Stimulated activated CD8-positive, alpha-beta memory T cell treated with anti-CD3 and anti-CD28 coated beads, Interleukin-15, amount 100 ng/mL, for 4 hours (primary cell): Measurements from ENCODE around the gene PARM1.
"Not testable (repeated sequence)": the region's sequence is repeated elsewhere in the genome, so short reads cannot be mapped to it uniquely, and the experiment has no call there.

ENCODE experiments used
- DNase-seq, 2 donors: peaks; one replicate each; pipeline ENCODE4 v3.0.0-alpha.2; 2020; ENCODE audit warnings: low read depth in 2 of 2

Gene PARM1

GRCh38 chr4:74983253-74983635 lies 50.3 kb downstream of the PARM1 start:
- DNase-seq: no peak

- no peak for DNase-seq
Measured at GRCh38 chr4:74990276-74990875, 57.5 kb downstream of the PARM1 start.

GRCh38 chr4:74994436-74994835 lies 61.5 kb downstream of the PARM1 start:
- not testable (repeated sequence) for DNase-seq

- no peak for DNase-seq
Measured at GRCh38 chr4:74996996-74997395, 64.1 kb downstream of the PARM1 start.

GRCh38 chr4:74997948-74998729 lies 65.2 kb downstream of the PARM1 start:
- no peak for DNase-seq

GRCh38 chr4:74999714-75000309 lies 66.9 kb downstream of the PARM1 start:
- no peak for DNase-seq

GRCh38 chr4:75001871-75002270 lies 69.0 kb downstream of the PARM1 start:
- DNase-seq: no peak

GRCh38 chr4:75002381-75002780 lies 69.5 kb downstream of the PARM1 start:
- no peak for DNase-seq

GRCh38 chr4:75003979-75004378 lies 71.1 kb downstream of the PARM1 start:
- no peak for DNase-seq

GRCh38 chr4:75004755-75005668 lies 72.1 kb downstream of the PARM1 start:
- no peak for DNase-seq

- DNase-seq: no peak
Measured at GRCh38 chr4:75005727-75006126, 72.8 kb downstream of the PARM1 start.

- DNase-seq: no peak
Measured at GRCh38 chr4:75007891-75008290, 75.0 kb downstream of the PARM1 start.

- no peak for DNase-seq
Measured at GRCh38 chr4:75009138-75009537, 76.2 kb downstream of the PARM1 start.

GRCh38 chr4:75011131-75011795 lies 78.3 kb downstream of the PARM1 start:
- DNase-seq: no peak

GRCh38 chr4:75015627-75016026 lies 82.7 kb downstream of the PARM1 start:
- no peak for DNase-seq

GRCh38 chr4:75016472-75016871 lies 83.6 kb downstream of the PARM1 start:
- no peak for DNase-seq

GRCh38 chr4:75018811-75019479 lies 86.0 kb downstream of the PARM1 start:
- no peak for DNase-seq

GRCh38 chr4:75025431-75025830 lies 92.5 kb downstream of the PARM1 start:
- DNase-seq: no peak

- DNase-seq: no peak
Measured at GRCh38 chr4:75028196-75028854, 95.4 kb downstream of the PARM1 start.

GRCh38 chr4:75030028-75030427 lies 97.1 kb downstream of the PARM1 start:
- no peak for DNase-seq
